Astrocyte of the cerebellum (primary cell): ENCODE results near the gene ATP5ME.

Experiments used
- DNase-seq: peaks from one replicate; pipeline ENCODE4 v3.0.0-alpha.2; 2011; ENCODE audit warnings: low read depth
- H3K4me3 ChIP-seq: 2 replicates; pipeline ENCODE4 v1.5.1; 2011; ENCODE audit warnings: mild to moderate bottlenecking, low read depth, low read length, moderate library complexity
- CTCF ChIP-seq: IDR thresholded peaks from 2 replicates; pipeline ENCODE4 v1.5.1; 2012; ENCODE audit warnings: low read length, low read depth, moderate library complexity, mild to moderate bottlenecking; ENCODE audit errors: missing control alignments
- in situ Hi-C: cut with HindIII; loops from 2 replicates; pipeline ENCODE4 v1.10.0; 2017; ENCODE audit warnings: low sequenced_read_pairs

Gene ATP5ME

GRCh38 chr4:653080-653821 lies 20.8 kb downstream of the ATP5ME start:
- TF ChIP-seq CTCF: no peak
- no peak for DNase-seq
- no peak overlapping the region for H3K4me3 ChIP-seq
- in situ Hi-C loops: no loop called here

- no peak overlapping the region for H3K4me3 ChIP-seq
- TF ChIP-seq CTCF: no peak
- DNase-seq: no peak
- in situ Hi-C loops: no loop called here
These were observed 22.0 kb downstream of the ATP5ME start for GRCh38 chr4:651884-652642.

GRCh38 chr4:650951-651883 lies 22.9 kb downstream of the ATP5ME start:
- in situ Hi-C loops: no loop called here
- DNase-seq: no peak
- no peak overlapping the region for H3K4me3 ChIP-seq
- no peak for TF ChIP-seq CTCF

- no peak for DNase-seq
- H3K4me3 ChIP-seq: no peak overlapping the region
- in situ Hi-C loops: no loop called here
- no peak for TF ChIP-seq CTCF
These were observed 23.6 kb downstream of the ATP5ME start for GRCh38 chr4:650461-650860.

- in situ Hi-C loops: no loop called here
- H3K4me3 ChIP-seq: no peak overlapping the region
- no peak for DNase-seq
- no peak for TF ChIP-seq CTCF
These were observed 24.2 kb downstream of the ATP5ME start for GRCh38 chr4:649751-650310.

GRCh38 chr4:649293-649625 lies 24.8 kb downstream of the ATP5ME start:
- no peak for DNase-seq
- H3K4me3 ChIP-seq: no peak overlapping the region
- in situ Hi-C loops: no loop called here
- no peak for TF ChIP-seq CTCF
